GM19099 (cell line): ENCODE results near the gene IL6.

Experiments used
- POLR2A ChIP-seq: IDR thresholded peaks from 3 replicates; pipeline ENCODE4 v1.6.1; 2011; ENCODE audit warnings: low read depth; ENCODE audit not compliant: insufficient read length; ENCODE audit errors: extremely low read depth

The IL6 gene

DNA sequence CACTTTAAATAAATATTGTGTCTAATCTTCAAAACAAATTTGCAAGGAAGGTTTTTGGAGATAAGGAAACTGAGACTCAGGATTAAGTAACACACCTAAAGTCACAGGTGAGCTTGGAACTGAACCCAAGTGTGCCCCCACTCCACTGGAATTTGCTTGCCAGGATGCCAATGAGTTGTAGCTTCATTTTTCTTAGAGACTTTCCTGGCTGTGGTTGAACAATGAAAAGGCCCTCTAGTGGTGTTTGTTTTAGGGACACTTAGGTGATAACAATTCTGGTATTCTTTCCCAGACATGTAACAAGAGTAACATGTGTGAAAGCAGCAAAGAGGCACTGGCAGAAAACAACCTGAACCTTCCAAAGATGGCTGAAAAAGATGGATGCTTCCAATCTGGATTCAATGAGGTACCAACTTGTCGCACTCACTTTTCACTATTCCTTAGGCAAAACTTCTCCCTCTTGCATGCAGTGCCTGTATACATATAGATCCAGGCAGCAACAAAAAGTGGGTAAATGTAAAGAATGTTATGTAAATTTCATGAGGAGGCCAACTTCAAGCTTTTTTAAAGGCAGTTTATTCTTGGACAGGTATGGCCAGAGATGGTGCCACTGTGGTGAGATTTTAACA is 1.5 kb downstream of the IL6 start:
- TF ChIP-seq POLR2A = no peak

- no peak for TF ChIP-seq POLR2A
These were observed 2.3 kb downstream of the IL6 start for GRCh38 chr7:22729180-22729825.

- no peak for TF ChIP-seq POLR2A
These were observed 3.2 kb downstream of the IL6 start for GRCh38 chr7:22730066-22730710.

- TF ChIP-seq POLR2A = no peak
These were observed 4.1 kb downstream of the IL6 start for GRCh38 chr7:22730921-22731654.

GRCh38 chr7:22731766-22732165 is 4.8 kb downstream of the IL6 start:
- TF ChIP-seq POLR2A = no peak

DNA sequence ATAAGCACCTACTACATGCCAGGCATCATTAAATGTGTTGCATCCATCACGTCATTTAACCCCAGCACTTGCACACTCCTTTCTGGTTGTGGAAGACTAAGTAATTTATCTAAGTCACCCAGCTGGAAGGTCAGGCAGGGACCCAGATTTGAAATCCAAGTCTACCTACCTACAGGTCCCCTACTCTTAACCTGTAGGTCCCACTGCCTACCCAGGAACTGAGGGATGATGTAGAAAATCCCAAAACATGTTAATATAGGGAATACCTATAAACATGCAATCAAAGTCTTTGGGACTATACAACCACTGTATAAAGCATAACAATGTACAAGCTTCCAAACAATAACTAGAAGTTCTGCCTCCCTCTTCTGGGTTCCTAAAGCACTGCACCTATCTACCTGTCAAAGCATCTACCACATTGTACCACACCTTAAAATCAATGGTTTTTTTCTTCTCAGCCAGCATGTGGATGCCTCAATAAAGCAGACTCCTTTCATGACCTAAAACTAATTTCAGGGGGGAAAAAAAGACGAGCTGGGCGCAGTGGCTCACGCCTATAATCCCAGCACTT is 5.6 kb downstream of the IL6 start:
- no peak for TF ChIP-seq POLR2A

DNA sequence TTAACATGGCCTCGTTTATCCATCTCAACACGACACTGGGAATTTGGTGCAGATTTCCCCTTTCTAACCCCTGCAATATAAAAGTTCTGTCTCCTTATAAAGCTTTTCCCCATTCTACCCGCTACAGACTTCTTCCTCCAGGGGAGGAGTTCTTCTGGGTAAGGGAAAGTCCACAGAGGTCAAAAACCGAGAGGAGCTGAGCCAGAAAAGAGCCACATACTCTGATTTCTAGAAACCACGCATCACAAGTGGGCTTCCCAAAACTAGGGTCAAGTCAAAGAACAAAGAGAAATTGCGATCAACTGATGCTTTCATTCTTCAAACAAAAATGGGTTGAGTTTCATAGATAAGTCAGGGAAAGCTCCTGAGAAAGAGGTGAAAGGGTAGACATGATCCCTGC is 6.8 kb downstream of the IL6 start:
- no peak for TF ChIP-seq POLR2A

- no peak for TF ChIP-seq POLR2A
These were observed 16.0 kb downstream of the IL6 start for GRCh38 chr7:22743014-22743413.

DNA sequence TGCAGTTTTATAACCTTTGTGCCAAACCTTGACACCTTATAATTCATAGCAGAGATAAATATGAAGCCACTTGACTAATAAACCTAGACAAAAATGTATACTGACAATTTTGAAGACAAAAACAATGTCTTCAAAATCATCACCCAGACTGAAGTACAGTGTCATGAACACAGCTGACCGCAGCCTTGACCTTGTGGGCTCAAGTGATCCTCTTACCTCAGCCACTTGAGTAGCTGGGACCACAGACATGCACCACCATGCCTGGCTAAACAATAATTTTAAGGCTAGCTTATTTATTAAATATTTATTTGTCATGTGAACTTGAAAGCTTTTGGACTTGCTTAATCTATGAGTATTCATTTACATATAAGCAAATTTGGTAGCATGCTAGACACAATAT is 24.3 kb downstream of the IL6 start:
- no peak for TF ChIP-seq POLR2A

DNA sequence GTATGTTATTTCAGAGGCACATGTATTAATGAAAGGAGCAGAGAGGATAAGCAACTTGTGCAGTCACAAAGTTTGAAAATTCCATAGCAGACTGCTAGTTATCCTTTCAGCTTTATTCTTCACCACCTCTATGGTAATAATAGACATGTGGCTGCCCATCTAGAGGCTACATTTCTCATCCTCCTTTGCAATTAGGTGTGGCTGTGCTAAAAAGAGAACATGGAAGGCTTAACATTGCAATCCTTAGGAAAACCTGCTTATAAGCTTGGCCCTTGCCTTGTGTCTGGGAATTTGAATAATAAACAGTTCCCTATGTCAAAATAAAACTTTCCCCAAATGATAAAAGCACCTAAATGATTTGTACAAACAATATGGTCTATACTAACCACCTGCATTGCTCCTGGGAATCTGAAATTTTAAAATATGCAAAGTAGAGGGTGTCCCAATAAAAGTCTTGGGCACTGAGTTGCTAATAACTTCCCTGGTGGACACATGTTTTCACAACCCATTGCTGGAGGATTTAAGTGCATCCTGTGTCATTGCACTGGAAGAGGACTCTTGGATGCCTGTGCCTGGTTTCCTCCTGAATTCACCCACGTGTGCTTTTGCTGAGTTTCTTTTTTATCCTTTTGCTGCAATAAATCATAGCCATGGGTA is 30.5 kb downstream of the IL6 start:
- TF ChIP-seq POLR2A = no peak

DNA sequence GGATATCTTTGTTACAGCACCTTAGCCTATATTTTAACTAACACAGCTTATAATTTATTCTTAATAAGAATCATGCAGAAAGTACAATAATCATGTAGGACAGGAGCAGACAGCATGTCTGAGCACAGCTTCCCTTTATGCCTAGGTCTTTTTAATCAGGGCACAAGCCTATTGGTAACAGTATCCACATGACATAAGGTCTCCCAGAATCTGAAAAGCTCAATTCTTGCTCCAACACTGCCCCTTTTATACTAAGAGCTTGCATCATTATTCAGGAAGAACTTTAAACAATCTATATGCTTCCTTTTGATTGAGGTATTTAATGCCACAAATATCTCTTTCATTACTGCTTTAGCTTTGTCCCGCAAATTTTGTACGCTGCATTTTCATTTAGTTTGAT is 31.6 kb downstream of the IL6 start:
- no peak for TF ChIP-seq POLR2A

GRCh38 chr7:22759721-22760120 is 32.7 kb downstream of the IL6 start:
- TF ChIP-seq POLR2A = no peak

DNA sequence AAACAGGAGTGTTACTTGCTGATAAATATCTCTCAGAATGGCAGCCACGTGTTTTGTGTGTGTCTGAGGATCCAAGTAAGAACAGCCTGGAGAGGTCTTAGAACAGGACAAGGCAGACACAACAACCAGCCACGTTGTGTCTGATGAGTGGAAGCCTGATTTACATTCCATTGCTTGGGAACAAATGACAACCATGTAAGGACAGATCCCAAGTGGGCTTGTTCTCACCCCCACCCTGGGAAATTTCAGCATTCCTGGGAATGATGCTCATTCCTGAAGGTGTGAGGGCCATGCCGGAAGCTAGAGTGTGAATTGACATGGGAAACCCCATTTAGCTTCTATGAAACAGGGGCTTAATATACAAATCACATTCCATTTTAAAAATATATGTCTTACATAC is 35.9 kb downstream of the IL6 start:
- TF ChIP-seq POLR2A = no peak

- TF ChIP-seq POLR2A = no peak
These were observed 38.6 kb downstream of the IL6 start for GRCh38 chr7:22765609-22766008.
